Sigmoid colon (tissue), 7 donors: Measurements from ENCODE around the gene CDH22. TPM values are rescaled to one million over a fixed set of nuclear protein-coding genes. Genes with fewer than 3 reads are reported as not detected.

Source experiments
- DNase-seq: peaks from one replicate; pipeline ENCODE4 v3.0.0-alpha.2; 2019
- H3K27ac ChIP-seq, 4 donors: fragments of 200-600 bp; sonication (generic); one replicate each; pipeline ENCODE4 v1.5.1; 2016 to 2019; ENCODE audit warnings: mild to moderate bottlenecking in 1 of 4
- H3K27me3 ChIP-seq, 3 donors: fragments of 200-600 bp; sonication (generic); one replicate each; pipeline ENCODE4 v1.5.1; 2019; ENCODE audit warnings: mild to moderate bottlenecking in 1 of 3
- H3K36me3 ChIP-seq, 4 donors: fragments of 200-600 bp; sonication (generic); one replicate each; pipeline ENCODE4 v1.5.1; 2016 to 2019
- H3K4me1 ChIP-seq, 4 donors: fragments of 200-600 bp; sonication (generic); one replicate each; pipeline ENCODE4 v1.5.1; 2017 to 2019
- H3K4me3 ChIP-seq, 4 donors: fragments of 200-600 bp; sonication (generic); one replicate each; pipeline ENCODE4 v1.5.1; 2017 to 2019; ENCODE audit warnings: mild to moderate bottlenecking in 2 of 4, moderate library complexity in 1 of 4
- H3K9me3 ChIP-seq, 4 donors: fragments of 200-600 bp in 3 of 4; sonication (generic) in 3 of 4; one replicate each; pipeline versions ENCODE4 v1.5.1 to v1.6.1; 2013 to 2019
- EP300 ChIP-seq, 4 donors: sonication (generic); formaldehyde crosslinking; IDR thresholded peaks; one replicate each; pipeline ENCODE4 v1.6.1; 2017; ENCODE audit warnings: antibody characterized with exemption in 4 of 4
- POLR2A ChIP-seq, 2 donors: fragments of 450-650 bp; IDR thresholded peaks; one replicate each; pipeline ENCODE4 v1.6.1; 2016; ENCODE audit warnings: antibody characterized with exemption in 2 of 2, mild to moderate bottlenecking in 2 of 2, moderate library complexity in 2 of 2
- POLR2AphosphoS5 ChIP-seq, 4 donors: sonication (generic); formaldehyde crosslinking; IDR thresholded peaks; one replicate each; pipeline ENCODE4 v1.6.1; 2017; ENCODE audit warnings: antibody characterized with exemption in 4 of 4
- WGBS, 2 donors: extraction: QIAGEN DNeasy Blood & Tissue Kit; methylation state at CpG; one replicate each; pipeline ENCODE4 v1.1.7; 2013; 5-methylcytosine and 5-hydroxymethylcytosine counted together
- intact Hi-C: fragments of 100-400 bp; cut with DNase I; formaldehyde crosslinking; loops from one replicate; pipeline ENCODE4 v1.15.1; 2023
- polyA plus RNA-seq, 3 donors: library from polyadenylated mRNA; stranded (reverse); fragments of 200-250 nt; gene quantifications; one replicate each; pipeline ENCODE4 v1.2.3, GENCODE V29; 2013
- total RNA-seq, 4 donors: library from RNA; depleted of rRNA; stranded (reverse); fragments of >200 nt; gene quantifications; one replicate each; pipeline ENCODE4 v1.1.0, GENCODE V29; 2016
- TF ChIP-seq, protein P1 (sequence below), 4 experiments: fragments of 450-650 bp in 3 of 4; fragments of 200-600 bp in 1 of 4; IDR thresholded peaks; one replicate each; pipeline ENCODE4 v1.5.1; 2016 to 2019; ENCODE audit warnings: antibody characterized with exemption in 4 of 4, mild to moderate bottlenecking in 3 of 4, moderate library complexity in 2 of 4
- donor health status: healthy with polysubstance abuse.
- donor health status: Bipolar disorder and iron deficiency.
- donor health status: healthy.

The CDH22 gene
- total and polyA plus RNA-seq, 7 donors: 0.06 to 0.55 (median 0.41) TPM; not detected in 4

DNA sequence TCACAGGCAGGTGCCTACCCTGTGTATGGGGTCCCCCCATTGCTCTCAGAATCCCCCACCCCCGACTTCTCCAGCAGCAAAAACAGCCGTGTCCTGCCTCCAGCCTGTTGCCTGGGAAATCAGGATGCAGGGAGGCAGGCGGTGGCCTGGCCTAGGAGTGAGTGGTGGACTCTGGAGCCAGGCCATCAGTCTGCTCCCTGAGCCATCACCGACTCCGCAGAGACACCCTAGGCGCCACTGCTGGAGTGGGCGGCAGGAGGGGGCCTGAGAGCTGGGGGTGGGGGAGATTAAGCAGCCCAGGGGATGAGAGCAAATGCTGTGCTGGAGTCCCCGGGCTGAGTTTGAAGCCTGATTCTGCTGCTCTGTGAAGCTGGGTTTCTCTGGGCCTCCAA, 97.0 kb downstream of the CDH22 start:
- no peaks in the 10 kb centered on the region for H3K36me3 ChIP-seq
- intact Hi-C loops: loop anchor here (5.0 kb wide), 1 partner anchor 56 kb away; no protein-coding TSS in a partner anchor
- no peak for DNase-seq
- no peak for TF ChIP-seq POLR2AphosphoS5 (IDR thresholded peaks at IDR 0.05)
- no peak overlapping the region for H3K27ac ChIP-seq
- 68 to 76% methylated on average over 8 of the region's 8 CpGs for WGBS, 2 donors
- H3K27me3 ChIP-seq: peaks cover 3 to 60% (median 21%) of the 10 kb centered on the region in 3 donors
- no peaks in the 10 kb centered on the region for H3K4me1 ChIP-seq
- no peaks in the 10 kb centered on the region for H3K9me3 ChIP-seq
- no peak overlapping the region for H3K4me3 ChIP-seq

DNA sequence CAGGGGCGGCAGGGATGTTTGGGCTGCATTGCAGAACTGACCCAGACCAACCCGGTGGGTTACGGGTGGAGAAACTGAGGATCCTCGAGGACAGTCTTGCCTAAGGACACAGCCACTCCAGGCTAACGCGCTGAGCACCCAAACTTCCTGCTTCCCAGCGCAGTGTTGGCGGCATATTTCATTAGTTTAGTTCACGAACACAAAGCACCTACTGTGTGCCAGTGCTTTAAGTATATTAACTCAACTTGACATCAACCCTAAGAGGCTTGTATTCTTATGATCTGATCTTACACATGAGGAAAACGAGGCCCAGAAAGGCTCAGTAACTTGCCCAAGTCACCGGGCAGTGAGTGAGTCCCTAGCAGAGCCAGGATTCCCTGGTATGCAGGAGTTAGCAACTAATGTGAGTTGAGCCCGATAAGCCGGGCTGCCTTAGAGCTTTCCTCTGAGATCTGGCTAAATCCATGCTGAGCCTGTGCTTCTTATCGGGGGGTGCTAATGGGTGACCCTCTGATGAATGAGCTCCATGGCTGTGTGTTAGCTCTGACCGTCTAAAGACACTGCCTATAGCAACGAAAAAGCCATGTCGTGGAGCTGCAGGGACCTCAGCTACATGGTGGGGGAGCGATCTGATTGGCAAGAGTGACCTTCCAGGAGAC, 97.5 kb downstream of the CDH22 start:
- Histone ChIP-seq H3K27me3 (peaks cover 3 to 58% (median 21%) of the 10 kb centered on the region in 3 donors), H3K4me1 (no peaks in the 10 kb centered on the region), H3K36me3 (no peaks in the 10 kb centered on the region), H3K9me3 (no peaks in the 10 kb centered on the region), H3K4me3 (no peak overlapping the region), H3K27ac (no peak overlapping the region)
- DNase-seq: no peak
- intact Hi-C loops: loop anchor here (5.0 kb wide), 1 partner anchor 56 kb away; no protein-coding TSS in a partner anchor
- 62 to 68% methylated on average over 18 of the region's 18 CpGs for WGBS, 2 donors
- TF ChIP-seq, protein P1, sequence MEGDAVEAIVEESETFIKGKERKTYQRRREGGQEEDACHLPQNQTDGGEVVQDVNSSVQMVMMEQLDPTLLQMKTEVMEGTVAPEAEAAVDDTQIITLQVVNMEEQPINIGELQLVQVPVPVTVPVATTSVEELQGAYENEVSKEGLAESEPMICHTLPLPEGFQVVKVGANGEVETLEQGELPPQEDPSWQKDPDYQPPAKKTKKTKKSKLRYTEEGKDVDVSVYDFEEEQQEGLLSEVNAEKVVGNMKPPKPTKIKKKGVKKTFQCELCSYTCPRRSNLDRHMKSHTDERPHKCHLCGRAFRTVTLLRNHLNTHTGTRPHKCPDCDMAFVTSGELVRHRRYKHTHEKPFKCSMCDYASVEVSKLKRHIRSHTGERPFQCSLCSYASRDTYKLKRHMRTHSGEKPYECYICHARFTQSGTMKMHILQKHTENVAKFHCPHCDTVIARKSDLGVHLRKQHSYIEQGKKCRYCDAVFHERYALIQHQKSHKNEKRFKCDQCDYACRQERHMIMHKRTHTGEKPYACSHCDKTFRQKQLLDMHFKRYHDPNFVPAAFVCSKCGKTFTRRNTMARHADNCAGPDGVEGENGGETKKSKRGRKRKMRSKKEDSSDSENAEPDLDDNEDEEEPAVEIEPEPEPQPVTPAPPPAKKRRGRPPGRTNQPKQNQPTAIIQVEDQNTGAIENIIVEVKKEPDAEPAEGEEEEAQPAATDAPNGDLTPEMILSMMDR (IDR thresholded peaks at IDR 0.05): no peak
- TF ChIP-seq POLR2AphosphoS5 (IDR thresholded peaks at IDR 0.05) (no peak), EP300 (IDR thresholded peaks at IDR 0.05) (no peak), POLR2A (IDR thresholded peaks at IDR 0.05) (no peak)

DNA sequence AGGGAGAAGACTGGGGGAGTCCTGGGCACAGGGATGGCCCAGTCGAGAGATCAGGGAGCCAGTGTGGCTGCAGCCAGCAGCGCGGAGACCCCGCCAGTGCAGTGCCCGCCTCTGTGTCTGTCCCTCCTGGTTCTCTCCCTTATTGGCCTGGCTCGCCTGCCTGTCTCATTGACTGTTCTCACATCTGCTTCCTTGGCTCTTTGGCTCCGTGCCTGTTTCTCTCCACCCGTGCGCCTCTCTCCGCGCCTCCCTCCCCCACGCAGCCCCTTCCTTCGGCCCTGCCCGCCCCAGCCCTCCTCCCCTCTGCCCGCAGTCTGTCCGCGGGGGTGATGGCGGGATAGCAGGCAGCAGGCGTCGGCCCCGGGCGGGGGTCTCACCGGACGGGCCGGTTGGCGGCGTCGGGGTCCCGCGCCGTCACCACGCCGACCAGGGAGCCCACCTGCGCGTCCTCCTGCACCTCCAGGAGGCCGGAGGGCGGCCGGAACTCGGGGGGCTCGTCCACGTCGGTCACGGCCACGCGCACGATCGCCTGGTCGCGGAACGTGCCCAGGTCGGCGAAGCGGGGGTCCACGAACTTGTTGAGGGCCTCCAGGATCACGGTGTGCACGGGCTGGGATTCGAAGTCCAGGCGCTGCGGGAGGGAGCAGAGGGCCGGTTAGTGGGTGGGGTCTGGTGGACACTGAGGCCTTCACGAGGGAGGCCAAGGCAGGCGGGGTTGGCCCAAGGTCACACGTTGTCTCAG, 98.2 kb downstream of the CDH22 start:
- no peak for DNase-seq
- Histone ChIP-seq H3K27me3 (peaks cover 3 to 52% (median 21%) of the 10 kb centered on the region in 3 donors), H3K4me1 (no peaks in the 10 kb centered on the region), H3K9me3 (no peaks in the 10 kb centered on the region), H3K4me3 (no peak overlapping the region), H3K27ac (no peak overlapping the region), H3K36me3 (no peaks in the 10 kb centered on the region)
- 54% methylated on average over 63 of the region's 63 CpGs for WGBS, 2 donors
- intact Hi-C loops: loop anchor here (5.0 kb wide), 1 partner anchor 57 kb away; no protein-coding TSS in a partner anchor
- TF ChIP-seq POLR2A (IDR thresholded peaks at IDR 0.05): no peak
- TF ChIP-seq EP300 (IDR thresholded peaks at IDR 0.05): no peak
- no peak for TF ChIP-seq POLR2AphosphoS5 (IDR thresholded peaks at IDR 0.05)
- TF ChIP-seq, protein P1 (IDR thresholded peaks at IDR 0.05): no peak

DNA sequence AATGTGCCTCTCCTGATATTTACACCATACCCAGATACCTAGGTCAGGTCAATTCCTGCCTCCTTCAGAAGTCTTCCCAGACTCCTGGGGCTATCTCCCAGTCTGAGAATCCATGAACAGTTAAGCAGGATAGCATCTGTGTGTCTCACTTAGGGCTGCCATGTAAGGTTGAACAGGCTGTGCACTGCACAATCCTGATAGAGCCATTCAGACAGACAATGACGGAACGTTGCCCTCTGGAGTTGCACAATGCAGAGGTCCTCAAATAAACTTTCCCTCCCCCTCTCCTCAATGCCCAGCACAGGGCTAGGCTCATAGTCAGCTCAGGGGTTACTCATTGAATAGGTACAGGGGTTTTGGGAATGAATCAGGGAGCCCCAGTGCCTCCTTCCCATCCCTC, 100.5 kb downstream of the CDH22 start:
- no peaks in the 10 kb centered on the region for H3K4me1 ChIP-seq
- DNase-seq: no peak
- H3K4me3 ChIP-seq: no peak overlapping the region
- H3K27me3 ChIP-seq: peaks cover 3 to 60% (median 25%) of the 10 kb centered on the region in 3 donors
- TF ChIP-seq, protein P1 (IDR thresholded peaks at IDR 0.05): no peak
- TF ChIP-seq EP300 (IDR thresholded peaks at IDR 0.05): no peak
- no peak for TF ChIP-seq POLR2A (IDR thresholded peaks at IDR 0.05)
- TF ChIP-seq POLR2AphosphoS5 (IDR thresholded peaks at IDR 0.05): no peak
- 53 to 72% methylated on average over 2 of the region's 2 CpGs for WGBS, 2 donors
- no peaks in the 10 kb centered on the region for H3K9me3 ChIP-seq
- intact Hi-C loops: no loop called here
- H3K27ac ChIP-seq: no peak overlapping the region
- H3K36me3 ChIP-seq: no peaks in the 10 kb centered on the region

DNA sequence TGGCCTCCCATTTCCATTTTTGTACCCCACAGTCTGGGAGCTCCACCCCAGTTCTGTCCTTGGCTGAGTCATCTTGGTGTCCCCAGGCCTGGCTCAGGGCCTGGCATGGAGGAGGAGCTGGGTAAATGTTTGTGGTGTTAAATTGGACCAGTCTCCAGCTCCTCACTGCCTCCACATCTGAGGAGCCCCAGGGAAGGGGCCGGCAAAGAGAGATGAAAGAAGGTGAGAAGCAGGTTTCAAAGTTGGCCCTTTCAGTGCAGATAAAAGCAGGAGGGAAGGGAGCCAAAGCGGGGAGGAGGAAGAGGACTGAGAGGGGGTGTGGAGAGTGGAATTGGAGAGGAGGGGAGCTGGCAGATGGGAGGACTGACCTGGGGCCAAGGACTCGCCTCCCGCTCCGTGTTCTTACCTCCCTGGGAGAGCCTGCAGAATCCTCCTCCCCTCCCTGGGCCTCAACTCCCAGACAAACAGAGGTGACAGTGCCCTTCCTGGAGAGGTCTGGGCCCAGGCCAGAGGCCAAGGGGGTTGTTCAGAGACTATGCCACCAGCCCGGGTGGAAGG, 101.2 kb downstream of the CDH22 start:
- Histone ChIP-seq H3K27me3 (peaks cover 3 to 59% (median 26%) of the 10 kb centered on the region in 3 donors), H3K27ac (no peak overlapping the region), H3K4me1 (no peaks in the 10 kb centered on the region), H3K9me3 (no peaks in the 10 kb centered on the region), H3K36me3 (no peaks in the 10 kb centered on the region), H3K4me3 (no peak overlapping the region)
- 42 to 59% methylated on average over 6 of the region's 6 CpGs for WGBS, 2 donors
- intact Hi-C loops: no loop called here
- no peak for DNase-seq
- TF ChIP-seq POLR2A (IDR thresholded peaks at IDR 0.05) (no peak), POLR2AphosphoS5 (IDR thresholded peaks at IDR 0.05) (no peak)
- TF ChIP-seq, protein P1 (IDR thresholded peaks at IDR 0.05): no peak
